BLaER1 (cell line): ENCODE data around the gene LAMC2.
"Not testable (repeated sequence)": the region's sequence is repeated elsewhere in the genome, so short reads cannot be mapped to it uniquely, and the experiment has no call there.

Experiments
- H3K27ac ChIP-seq: shearing (Covaris generic); formaldehyde crosslinking; 2 replicates; pipeline ENCODE4 v1.8.1; 2022
- H3K27me3 ChIP-seq: shearing (Covaris generic); formaldehyde crosslinking; 2 replicates; pipeline ENCODE4 v1.8.1; 2022
- H3K36me3 ChIP-seq: shearing (Covaris generic); formaldehyde crosslinking; 2 replicates; pipeline ENCODE4 v1.8.1; 2022
- H3K4me1 ChIP-seq: shearing (Covaris generic); formaldehyde crosslinking; 2 replicates; pipeline ENCODE4 v1.8.1; 2022
- H3K4me2 ChIP-seq: shearing (Covaris generic); formaldehyde crosslinking; 2 replicates; pipeline ENCODE4 v1.8.1; 2022
- H3K4me3 ChIP-seq: shearing (Covaris generic); formaldehyde crosslinking; 2 replicates; pipeline ENCODE4 v1.8.1; 2022
- H3K9ac ChIP-seq: shearing (Covaris generic); formaldehyde crosslinking; 2 replicates; pipeline ENCODE4 v1.8.1; 2022
- H3K9me3 ChIP-seq: shearing (Covaris generic); formaldehyde crosslinking; 2 replicates; pipeline ENCODE4 v1.8.1; 2022
- H4K20me1 ChIP-seq: shearing (Covaris generic); formaldehyde crosslinking; 2 replicates; pipeline ENCODE4 v1.8.1; 2022
- Cebpa-rat ChIP-seq: shearing (Covaris generic); IDR thresholded peaks from 2 replicates; pipeline ENCODE4 v1.8.1; 2022

Gene LAMC2

GRCh38 chr1:183234660-183235476 lies 48.8 kb downstream of the LAMC2 start:
- Histone ChIP-seq H3K36me3 (no peaks in the 10 kb centered on the region), H3K9me3 (no peaks in the 10 kb centered on the region; the same call in 1 of the 2 replicates), H3K9ac (no peak overlapping the region), H3K27ac (no peak overlapping the region), H3K4me1 (no peaks in the 10 kb centered on the region), H3K27me3 (no peaks in the 10 kb centered on the region), H4K20me1 (no peaks in the 10 kb centered on the region), H3K4me2 (no peak overlapping the region), H3K4me3 (no peak overlapping the region)
- no peak for TF ChIP-seq Cebpa-rat

- Histone ChIP-seq H3K9me3 (no peaks in the 10 kb centered on the region; the same call in 1 of the 2 replicates), H3K27ac (no peak overlapping the region), H3K4me3 (no peak overlapping the region), H3K9ac (no peak overlapping the region), H3K27me3 (no peaks in the 10 kb centered on the region), H3K4me1 (no peaks in the 10 kb centered on the region), H3K4me2 (no peak overlapping the region), H4K20me1 (no peaks in the 10 kb centered on the region), H3K36me3 (no peaks in the 10 kb centered on the region)
- no peak for TF ChIP-seq Cebpa-rat
Observed at GRCh38 chr1:183235503-183235902, 49.4 kb downstream of the LAMC2 start.

- no peak overlapping the region for H3K4me3 ChIP-seq
- H3K4me2 ChIP-seq = no peak overlapping the region
- no peaks in the 10 kb centered on the region; the same call in 1 of the 2 replicates for H3K9me3 ChIP-seq
- H3K36me3 ChIP-seq = no peaks in the 10 kb centered on the region
- H3K9ac ChIP-seq = no peak overlapping the region
- H4K20me1 ChIP-seq = no peaks in the 10 kb centered on the region
- no peak for TF ChIP-seq Cebpa-rat
- H3K4me1 ChIP-seq = no peaks in the 10 kb centered on the region
- no peak overlapping the region for H3K27ac ChIP-seq
- H3K27me3 ChIP-seq = no peaks in the 10 kb centered on the region
Observed at GRCh38 chr1:183236158-183236725, 50.2 kb downstream of the LAMC2 start.

GRCh38 chr1:183237046-183237445 lies 51.0 kb downstream of the LAMC2 start:
- no peak for TF ChIP-seq Cebpa-rat
- no peak overlapping the region for H3K4me3 ChIP-seq
- no peaks in the 10 kb centered on the region for H3K36me3 ChIP-seq
- H4K20me1 ChIP-seq = no peaks in the 10 kb centered on the region
- H3K4me2 ChIP-seq = no peak overlapping the region
- no peaks in the 10 kb centered on the region; the same call in 1 of the 2 replicates for H3K9me3 ChIP-seq
- H3K27ac ChIP-seq = no peak overlapping the region
- no peaks in the 10 kb centered on the region for H3K27me3 ChIP-seq
- no peak overlapping the region for H3K9ac ChIP-seq
- no peaks in the 10 kb centered on the region for H3K4me1 ChIP-seq

- Histone ChIP-seq H4K20me1 (no peaks in the 10 kb centered on the region), H3K9me3 (no peaks in the 10 kb centered on the region; the same call in 1 of the 2 replicates), H3K9ac (no peak overlapping the region), H3K4me2 (no peak overlapping the region), H3K27me3 (no peaks in the 10 kb centered on the region), H3K36me3 (no peaks in the 10 kb centered on the region), H3K4me3 (no peak overlapping the region), H3K4me1 (no peaks in the 10 kb centered on the region), H3K27ac (no peak overlapping the region)
- TF ChIP-seq Cebpa-rat = no peak
Observed at GRCh38 chr1:183238071-183238470, 52.0 kb downstream of the LAMC2 start.

- Histone ChIP-seq H3K4me2 (no peak overlapping the region), H3K9me3 (no peaks in the 10 kb centered on the region; the same call in 1 of the 2 replicates), H3K4me3 (no peak overlapping the region), H3K4me1 (no peaks in the 10 kb centered on the region), H3K27ac (no peak overlapping the region), H4K20me1 (no peaks in the 10 kb centered on the region), H3K9ac (no peak overlapping the region), H3K36me3 (no peaks in the 10 kb centered on the region), H3K27me3 (no peaks in the 10 kb centered on the region)
- TF ChIP-seq Cebpa-rat = no peak
Observed at GRCh38 chr1:183239220-183239742, 53.2 kb downstream of the LAMC2 start.

- Histone ChIP-seq H3K4me3 (no peak overlapping the region), H3K4me1 (no peaks in the 10 kb centered on the region), H4K20me1 (no peaks in the 10 kb centered on the region), H3K27me3 (no peaks in the 10 kb centered on the region), H3K36me3 (no peaks in the 10 kb centered on the region), H3K4me2 (no peak overlapping the region), H3K9ac (no peak overlapping the region), H3K27ac (no peak overlapping the region), H3K9me3 (no peaks in the 10 kb centered on the region; the same call in 1 of the 2 replicates)
- TF ChIP-seq Cebpa-rat = no peak
Observed at GRCh38 chr1:183239793-183240525, 53.9 kb downstream of the LAMC2 start.

GRCh38 chr1:183240526-183240825 lies 54.4 kb downstream of the LAMC2 start:
- Histone ChIP-seq H4K20me1 (no peaks in the 10 kb centered on the region), H3K9ac (no peak overlapping the region), H3K9me3 (no peaks in the 10 kb centered on the region), H3K36me3 (no peaks in the 10 kb centered on the region), H3K27ac (no peak overlapping the region), H3K4me3 (no peak overlapping the region), H3K4me1 (no peaks in the 10 kb centered on the region), H3K27me3 (no peaks in the 10 kb centered on the region), H3K4me2 (no peak overlapping the region)
- TF ChIP-seq Cebpa-rat = no peak

GRCh38 chr1:183240853-183241252 lies 54.8 kb downstream of the LAMC2 start:
- H3K9ac ChIP-seq, H3K4me2 ChIP-seq, H3K9me3 ChIP-seq, H3K4me1 ChIP-seq, H3K27ac ChIP-seq, H3K4me3 ChIP-seq, H3K27me3 ChIP-seq, H3K36me3 ChIP-seq, H4K20me1 ChIP-seq: not testable (repeated sequence)

- no peaks in the 10 kb centered on the region for H4K20me1 ChIP-seq
- no peak overlapping the region for H3K4me2 ChIP-seq
- no peaks in the 10 kb centered on the region for H3K27me3 ChIP-seq
- TF ChIP-seq Cebpa-rat = no peak
- H3K9me3 ChIP-seq = no peaks in the 10 kb centered on the region
- H3K36me3 ChIP-seq = no peaks in the 10 kb centered on the region
- H3K4me3 ChIP-seq = no peak overlapping the region
- no peak overlapping the region for H3K27ac ChIP-seq
- H3K4me1 ChIP-seq = no peaks in the 10 kb centered on the region
- no peak overlapping the region for H3K9ac ChIP-seq
Observed at GRCh38 chr1:183241471-183241870, 55.4 kb downstream of the LAMC2 start.
